Activated CD8-positive, alpha-beta memory T cell treated with anti-CD3 and anti-CD28 coated beads, Interleukin-2, amount 50 U/mL, for 4 hours (primary cell): ENCODE results near the gene PTPRB.

ENCODE experiments used
- DNase-seq: peaks from one replicate; pipeline ENCODE4 v3.0.0-alpha.2; 2020

Gene PTPRB

GRCh38 chr12:70637303-70638085 is at the start of gene PTPRB:
PTPRB (minus strand) TSS chr12:70637429; CDS start chr12:70637395, 34 bp downstream.
- DNase-seq = no peak

- no peak for DNase-seq
Observed at GRCh38 chr12:70686907-70687306, 49.7 kb upstream of the PTPRB start.

GRCh38 chr12:70686299-70686698 is 49.1 kb upstream of the PTPRB start:
- no peak for DNase-seq

- DNase-seq = no peak
Observed at GRCh38 chr12:70683976-70684375, 46.7 kb upstream of the PTPRB start.

GRCh38 chr12:70671698-70672097 is 34.5 kb upstream of the PTPRB start:
- no peak for DNase-seq

GRCh38 chr12:70670948-70671347 is 33.7 kb upstream of the PTPRB start:
- no peak for DNase-seq

- no peak for DNase-seq
Observed at GRCh38 chr12:70667253-70667652, 30.0 kb upstream of the PTPRB start.

- no peak for DNase-seq
Observed at GRCh38 chr12:70666364-70666763, 29.1 kb upstream of the PTPRB start.

GRCh38 chr12:70664465-70664881 is 27.2 kb upstream of the PTPRB start:
- DNase-seq = no peak

GRCh38 chr12:70663838-70664237 is 26.6 kb upstream of the PTPRB start:
- DNase-seq = no peak

- DNase-seq = no peak
Observed at GRCh38 chr12:70661466-70662161, 24.4 kb upstream of the PTPRB start.

- DNase-seq = no peak
Observed at GRCh38 chr12:70660620-70661219, 23.5 kb upstream of the PTPRB start.

- no peak for DNase-seq
Observed at GRCh38 chr12:70660002-70660604, 22.9 kb upstream of the PTPRB start.

- no peak for DNase-seq
Observed at GRCh38 chr12:70659077-70659606, 21.9 kb upstream of the PTPRB start.

GRCh38 chr12:70657616-70658286 is 20.5 kb upstream of the PTPRB start:
- DNase-seq = no peak

GRCh38 chr12:70652451-70652850 is 15.2 kb upstream of the PTPRB start:
- DNase-seq = no peak

GRCh38 chr12:70648831-70649230 is 11.6 kb upstream of the PTPRB start:
- no peak for DNase-seq

GRCh38 chr12:70648191-70648590 is 11.0 kb upstream of the PTPRB start:
- DNase-seq = no peak

GRCh38 chr12:70646850-70647249 is 9.6 kb upstream of the PTPRB start:
- no peak for DNase-seq

- peak; percentile 27 for DNase-seq
Observed at GRCh38 chr12:70645494-70646317, 8.5 kb upstream of the PTPRB start.

- no peak for DNase-seq
Observed at GRCh38 chr12:70644861-70645260, 7.6 kb upstream of the PTPRB start.

GRCh38 chr12:70643939-70644338 is 6.7 kb upstream of the PTPRB start:
- DNase-seq = no peak
